Measurements from ENCODE around the gene PCBP3. TPM values are rescaled to one million over a fixed set of nuclear protein-coding genes. Genes with fewer than 3 reads are reported as not detected.
"Not testable (repeated sequence)": the region's sequence is repeated elsewhere in the genome, so short reads cannot be mapped to it uniquely, and the experiment has no call there.

PCBP3 gene
- polyA plus RNA-seq, 1 experiment = 1.6 TPM

GRCh38 chr21:45954921-45955320 is 311.4 kb downstream of the PCBP3 start:
- H3K27me3 ChIP-seq (ENCODE audit: control insufficient read depth, insufficient read depth, low read length) = peaks cover 7% of the 10 kb centered on the region
- ChIA-PET POLR2A (no interaction called here), CTCF (interaction anchor here (0.7 to 1.4 kb wide), 3 partner anchors 9 to 399 kb away, joined by 3 to 8 read pairs (median 4); no protein-coding TSS in a partner anchor)
- H3K27ac ChIP-seq (ENCODE audit: low read depth, low read length) = no peak overlapping the region
- no peak for DNase-seq (ENCODE audit: low read depth, low spot score)
- TF ChIP-seq CTCF (IDR thresholded peaks at IDR 0.05; ENCODE audit: low read depth, low read length) = no peak
- H3K9me3 ChIP-seq (ENCODE audit: control insufficient read depth, insufficient read depth, low read length) = peaks cover 5% of the 10 kb centered on the region; the same call in 1 of the 2 replicates
- H3K4me3 ChIP-seq (ENCODE audit: low read depth, low read length) = no peak overlapping the region

GRCh38 chr21:45957551-45957950 is 314.0 kb downstream of the PCBP3 start:
- POLR2A ChIA-PET = no interaction called here
- Histone ChIP-seq H3K4me3 (ENCODE audit: low read depth, low read length) (no peak overlapping the region), H3K27ac (ENCODE audit: low read depth, low read length) (no peak overlapping the region), H3K9me3 (ENCODE audit: control insufficient read depth, insufficient read depth, low read length) (peaks cover 9% of the 10 kb centered on the region), H3K27me3 (ENCODE audit: control insufficient read depth, insufficient read depth, low read length) (peaks cover 5% of the 10 kb centered on the region)
- no peak for TF ChIP-seq CTCF (IDR thresholded peaks at IDR 0.05; ENCODE audit: low read depth, low read length)
- CTCF ChIA-PET = interaction anchor here (1.5 kb wide), 2 partner anchors 12 to 186 kb away, joined by 3 to 6 read pairs; no protein-coding TSS in a partner anchor
- DNase-seq (ENCODE audit: low read depth, low spot score) = no peak

GRCh38 chr21:45957981-45958600 is 314.6 kb downstream of the PCBP3 start:
- Histone ChIP-seq H3K27ac (ENCODE audit: low read depth, low read length) (no peak overlapping the region), H3K27me3 (ENCODE audit: control insufficient read depth, insufficient read depth, low read length) (peaks cover 5% of the 10 kb centered on the region), H3K9me3 (ENCODE audit: control insufficient read depth, insufficient read depth, low read length) (peaks cover 9% of the 10 kb centered on the region), H3K4me3 (ENCODE audit: low read depth, low read length) (no peak overlapping the region; the same call in 1 of the 2 replicates)
- ChIA-PET POLR2A (interaction anchor here (0.7 kb wide), 1 partner anchor 17 kb away, joined by 3 read pairs; no protein-coding TSS in a partner anchor), CTCF (interaction anchor here (1.5 kb wide), 2 partner anchors 11 to 185 kb away, joined by 3 to 6 read pairs; no protein-coding TSS in a partner anchor)
- TF ChIP-seq CTCF (IDR thresholded peaks at IDR 0.05; ENCODE audit: low read depth, low read length) = no peak
- no peak for DNase-seq (ENCODE audit: low read depth, low spot score)

- POLR2A ChIA-PET = no interaction called here
- DNase-seq (ENCODE audit: low read depth, low spot score) = no peak
- CTCF ChIA-PET = no interaction called here
- no peak for TF ChIP-seq CTCF (IDR thresholded peaks at IDR 0.05; ENCODE audit: low read depth, low read length)
- peaks cover 9% of the 10 kb centered on the region for H3K9me3 ChIP-seq (ENCODE audit: control insufficient read depth, insufficient read depth, low read length)
- H3K27ac ChIP-seq (ENCODE audit: low read depth, low read length) = no peak overlapping the region
- H3K27me3 ChIP-seq (ENCODE audit: control insufficient read depth, insufficient read depth, low read length) = peaks cover 5% of the 10 kb centered on the region
- no peak overlapping the region for H3K4me3 ChIP-seq (ENCODE audit: low read depth, low read length)
These were observed 315.7 kb downstream of the PCBP3 start for GRCh38 chr21:45959182-45959581.

- H3K27ac ChIP-seq (ENCODE audit: low read depth, low read length) = no peak overlapping the region
- ChIA-PET POLR2A (no interaction called here), CTCF (no interaction called here)
These were observed 316.4 kb downstream of the PCBP3 start for GRCh38 chr21:45959779-45960390.

GRCh38 chr21:45961408-45961807 is 317.9 kb downstream of the PCBP3 start:
- H3K4me3 ChIP-seq (ENCODE audit: low read depth, low read length); H3K27ac ChIP-seq (ENCODE audit: low read depth, low read length); H3K27me3 ChIP-seq (ENCODE audit: control insufficient read depth, insufficient read depth, low read length); CTCF ChIA-PET; POLR2A ChIA-PET; DNase-seq (ENCODE audit: low read depth, low spot score): not testable (repeated sequence)
- peaks cover 15% of the 10 kb centered on the region for H3K9me3 ChIP-seq (ENCODE audit: control insufficient read depth, insufficient read depth, low read length)

More at GRCh38 chr21:45959779-45960390, 316.4 kb downstream of the PCBP3 start:
- no peak for TF ChIP-seq CTCF (IDR thresholded peaks at IDR 0.05; ENCODE audit: low read depth, low read length)
- Histone ChIP-seq H3K27me3 (ENCODE audit: control insufficient read depth, insufficient read depth, low read length) (peaks cover 5% of the 10 kb centered on the region), H3K4me3 (ENCODE audit: low read depth, low read length) (no peak overlapping the region), H3K9me3 (ENCODE audit: control insufficient read depth, insufficient read depth, low read length) (peaks cover 12% of the 10 kb centered on the region)
- no peak for DNase-seq (ENCODE audit: low read depth, low spot score)
